HepG2 (cell line): ENCODE results near the gene CCDC34. TPM values are rescaled to one million over a fixed set of nuclear protein-coding genes. Genes with fewer than 3 reads are reported as not detected.

Experiments
- ASH2L ChIP-seq: fragments of 300-600, 200-600 bp; sonication (generic); IDR thresholded peaks from 2 replicates; pipeline ENCODE4 v1.7.0; 2017; ENCODE audit warnings: low read depth, mild to moderate bottlenecking, moderate library complexity, mixed read lengths, low read length; ENCODE audit not compliant: insufficient read length
- ATF7 ChIP-seq, 2 experiments: fragments of 450-650 bp in 1 of 2; sonication (generic) in 1 of 2; formaldehyde crosslinking in 1 of 2; IDR thresholded peaks; 2 replicates each; pipeline versions ENCODE4 v1.4.0 to v1.6.1; 2016 to 2020; ENCODE audit warnings: antibody characterized with exemption in 1 of 2, mild to moderate bottlenecking in 1 of 2, missing genetic modification reagents in 1 of 2
- ELF3 ChIP-seq: IDR thresholded peaks from 2 replicates; pipeline ENCODE4 v1.6.1; 2016; ENCODE audit warnings: missing genetic modification reagents, missing compliant biosample characterization
- KDM6A ChIP-seq: IDR thresholded peaks from 2 replicates; pipeline ENCODE4 v1.6.1; 2016; ENCODE audit warnings: low read depth
- MBD4 ChIP-seq: IDR thresholded peaks from 2 replicates; pipeline ENCODE4 v1.6.1; 2012; ENCODE audit warnings: low read length, inconsistent platforms, borderline replicate concordance
- MEIS2 ChIP-seq: sonication (generic); formaldehyde crosslinking; IDR thresholded peaks from 2 replicates; pipeline ENCODE4 v1.9.0; 2021; ENCODE audit warnings: mild to moderate bottlenecking, missing genetic modification reagents
- MIXL1 ChIP-seq: IDR thresholded peaks from 2 replicates; pipeline ENCODE4 v1.6.1; 2016
- NONO ChIP-seq, 2 experiments: fragments of 450-650 bp in 1 of 2; sonication (generic) in 1 of 2; formaldehyde crosslinking in 1 of 2; IDR thresholded peaks in 1 of 2; conservative IDR thresholded peaks in 1 of 2; 2 replicates each; pipeline versions ENCODE4 v1.6.1 to v1.8.0; 2017 to 2022; ENCODE audit warnings: mild to moderate bottlenecking in 1 of 2, missing genetic modification reagents in 1 of 2, moderate library complexity in 1 of 2
- RAD21 ChIP-seq: fragments of 450-650 bp; formaldehyde crosslinking; IDR thresholded peaks from 2 replicates; pipeline ENCODE4 v1.5.0; 2020; ENCODE audit warnings: mild to moderate bottlenecking
- RBM22 ChIP-seq: fragments of 200-400 bp; formaldehyde crosslinking; optimal IDR thresholded peaks from 2 replicates; pipeline ENCODE3; 2017; ENCODE audit warnings: mild to moderate bottlenecking, low read length, moderate library complexity
- RNF2 ChIP-seq: fragments of 450-650 bp; conservative IDR thresholded peaks from 2 replicates; pipeline ENCODE4 v1.6.1; 2016; ENCODE audit warnings: low read depth
- RXRA ChIP-seq: sonication (generic); formaldehyde crosslinking; IDR thresholded peaks from 2 replicates; pipeline ENCODE4 v1.5.1; 2020; ENCODE audit warnings: missing genetic modification reagents
- TAF1 ChIP-seq: sonication (generic); formaldehyde crosslinking; IDR thresholded peaks from 2 replicates; pipeline ENCODE4 v1.4.0; 2020; ENCODE audit warnings: missing genetic modification reagents
- TMF1 ChIP-seq: sonication (generic); formaldehyde crosslinking; IDR thresholded peaks from 2 replicates; pipeline ENCODE4 v1.8.1; 2022; ENCODE audit warnings: low read depth, missing genetic modification reagents
- ZBTB38 ChIP-seq: sonication (generic); formaldehyde crosslinking; IDR thresholded peaks from 2 replicates; pipeline ENCODE4 v1.5.1; 2020; ENCODE audit warnings: mild to moderate bottlenecking, missing genetic modification reagents
- ZFAT ChIP-seq: sonication (generic); formaldehyde crosslinking; conservative IDR thresholded peaks from 2 replicates; pipeline ENCODE4 v1.8.1; 2023; ENCODE audit warnings: missing genetic modification reagents, inconsistent platforms
- ZNF607 ChIP-seq: sonication (generic); formaldehyde crosslinking; IDR thresholded peaks from 2 replicates; pipeline ENCODE4 v1.5.1; 2020; ENCODE audit warnings: missing genetic modification reagents, mild to moderate bottlenecking, borderline replicate concordance
- ZNF768 ChIP-seq: sonication (generic); formaldehyde crosslinking; IDR thresholded peaks from 2 replicates; pipeline ENCODE4 v1.4.0; 2020; ENCODE audit warnings: missing genetic modification reagents
- ZSCAN21 ChIP-seq: sonication (generic); formaldehyde crosslinking; IDR thresholded peaks from 2 replicates; pipeline ENCODE4 v1.8.0; 2022; ENCODE audit warnings: mild to moderate bottlenecking, missing genetic modification reagents, moderate library complexity, borderline replicate concordance
- polyA plus RNA-seq, 8 experiments: library from polyadenylated mRNA; depleted of rRNA in 3 of 8; stranded (reverse) in 7 of 8; unstranded in 1 of 8; fragments of >200 nt; fragmentation: Illumina TruSeq in 4 of 8; extraction: Trizol in 4 of 8; gene quantifications; 2 replicates each; pipeline versions ENCODE4 v1.2.1 to v1.2.3, GENCODE V29; 2011 to 2016; ENCODE audit warnings: low read depth in 4 of 8, missing spikeins in 1 of 8, mixed read lengths in 1 of 8; ENCODE audit not compliant: insufficient read depth in 1 of 8
- total RNA-seq, 5 experiments: library from RNA; depleted of rRNA; stranded (reverse); fragments of >200 nt; fragmentation: Illumina TruSeq; extraction: Trizol; gene quantifications; 2 replicates each; pipeline ENCODE4 v1.2.3, GENCODE V29; 2016; ENCODE audit warnings: low read depth in 1 of 5
- TF ChIP-seq, protein P1 (sequence below): sonication (generic); formaldehyde crosslinking; IDR thresholded peaks from 2 replicates; pipeline ENCODE4 v1.5.1; 2020; ENCODE audit warnings: mild to moderate bottlenecking, missing genetic modification reagents, moderate library complexity
- TF ChIP-seq, protein P2 (sequence below): sonication (generic); formaldehyde crosslinking; IDR thresholded peaks from 2 replicates; pipeline ENCODE4 v1.5.0; 2020; ENCODE audit warnings: missing genetic modification reagents
- TF ChIP-seq, protein P3 (sequence below): sonication (generic); formaldehyde crosslinking; conservative IDR thresholded peaks from 2 replicates; pipeline ENCODE4 v1.4.0; 2020; ENCODE audit warnings: mild to moderate bottlenecking, missing genetic modification reagents, moderate library complexity

CCDC34 gene
- total and polyA plus RNA-seq, 2 of the 13 experiments (the other 11 are each of a cell fraction or from before 2014, with no cell fraction given), result 7.6 to 34.3 TPM

DNA sequence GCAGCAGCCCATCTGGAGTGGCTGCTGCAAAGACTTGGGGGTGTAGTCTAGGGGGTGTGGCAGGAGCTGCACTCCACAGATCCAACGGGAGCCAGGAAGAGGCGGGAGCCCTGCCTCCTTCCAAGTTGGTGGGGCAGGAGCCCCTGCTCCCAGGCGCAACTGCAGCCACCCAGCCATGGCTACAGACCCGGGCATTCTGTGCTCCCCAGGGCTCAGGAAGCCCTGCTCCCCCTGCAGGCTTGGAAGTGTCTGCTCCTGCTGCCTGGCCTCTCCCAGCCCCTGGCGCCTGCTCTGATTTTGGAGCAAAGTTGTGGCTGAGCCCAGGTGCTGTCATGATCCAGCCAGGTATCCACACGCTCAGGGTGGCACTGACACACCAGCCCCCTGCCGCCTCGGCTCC is 58.5 kb downstream of the CCDC34 start (continued):
- TF ChIP-seq, protein P1, sequence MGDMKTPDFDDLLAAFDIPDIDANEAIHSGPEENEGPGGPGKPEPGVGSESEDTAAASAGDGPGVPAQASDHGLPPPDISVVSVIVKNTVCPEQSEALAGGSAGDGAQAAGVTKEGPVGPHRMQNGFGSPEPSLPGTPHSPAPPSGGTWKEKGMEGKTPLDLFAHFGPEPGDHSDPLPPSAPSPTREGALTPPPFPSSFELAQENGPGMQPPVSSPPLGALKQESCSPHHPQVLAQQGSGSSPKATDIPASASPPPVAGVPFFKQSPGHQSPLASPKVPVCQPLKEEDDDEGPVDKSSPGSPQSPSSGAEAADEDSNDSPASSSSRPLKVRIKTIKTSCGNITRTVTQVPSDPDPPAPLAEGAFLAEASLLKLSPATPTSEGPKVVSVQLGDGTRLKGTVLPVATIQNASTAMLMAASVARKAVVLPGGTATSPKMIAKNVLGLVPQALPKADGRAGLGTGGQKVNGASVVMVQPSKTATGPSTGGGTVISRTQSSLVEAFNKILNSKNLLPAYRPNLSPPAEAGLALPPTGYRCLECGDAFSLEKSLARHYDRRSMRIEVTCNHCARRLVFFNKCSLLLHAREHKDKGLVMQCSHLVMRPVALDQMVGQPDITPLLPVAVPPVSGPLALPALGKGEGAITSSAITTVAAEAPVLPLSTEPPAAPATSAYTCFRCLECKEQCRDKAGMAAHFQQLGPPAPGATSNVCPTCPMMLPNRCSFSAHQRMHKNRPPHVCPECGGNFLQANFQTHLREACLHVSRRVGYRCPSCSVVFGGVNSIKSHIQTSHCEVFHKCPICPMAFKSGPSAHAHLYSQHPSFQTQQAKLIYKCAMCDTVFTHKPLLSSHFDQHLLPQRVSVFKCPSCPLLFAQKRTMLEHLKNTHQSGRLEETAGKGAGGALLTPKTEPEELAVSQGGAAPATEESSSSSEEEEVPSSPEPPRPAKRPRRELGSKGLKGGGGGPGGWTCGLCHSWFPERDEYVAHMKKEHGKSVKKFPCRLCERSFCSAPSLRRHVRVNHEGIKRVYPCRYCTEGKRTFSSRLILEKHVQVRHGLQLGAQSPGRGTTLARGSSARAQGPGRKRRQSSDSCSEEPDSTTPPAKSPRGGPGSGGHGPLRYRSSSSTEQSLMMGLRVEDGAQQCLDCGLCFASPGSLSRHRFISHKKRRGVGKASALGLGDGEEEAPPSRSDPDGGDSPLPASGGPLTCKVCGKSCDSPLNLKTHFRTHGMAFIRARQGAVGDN, result peak; percentile 50
- TF ChIP-seq MEIS2, result no peak
- no peak for TF ChIP-seq RBM22
- no peak for TF ChIP-seq MIXL1
- TF ChIP-seq, protein P2, sequence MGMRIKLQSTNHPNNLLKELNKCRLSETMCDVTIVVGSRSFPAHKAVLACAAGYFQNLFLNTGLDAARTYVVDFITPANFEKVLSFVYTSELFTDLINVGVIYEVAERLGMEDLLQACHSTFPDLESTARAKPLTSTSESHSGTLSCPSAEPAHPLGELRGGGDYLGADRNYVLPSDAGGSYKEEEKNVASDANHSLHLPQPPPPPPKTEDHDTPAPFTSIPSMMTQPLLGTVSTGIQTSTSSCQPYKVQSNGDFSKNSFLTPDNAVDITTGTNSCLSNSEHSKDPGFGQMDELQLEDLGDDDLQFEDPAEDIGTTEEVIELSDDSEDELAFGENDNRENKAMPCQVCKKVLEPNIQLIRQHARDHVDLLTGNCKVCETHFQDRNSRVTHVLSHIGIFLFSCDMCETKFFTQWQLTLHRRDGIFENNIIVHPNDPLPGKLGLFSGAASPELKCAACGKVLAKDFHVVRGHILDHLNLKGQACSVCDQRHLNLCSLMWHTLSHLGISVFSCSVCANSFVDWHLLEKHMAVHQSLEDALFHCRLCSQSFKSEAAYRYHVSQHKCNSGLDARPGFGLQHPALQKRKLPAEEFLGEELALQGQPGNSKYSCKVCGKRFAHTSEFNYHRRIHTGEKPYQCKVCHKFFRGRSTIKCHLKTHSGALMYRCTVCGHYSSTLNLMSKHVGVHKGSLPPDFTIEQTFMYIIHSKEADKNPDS, result no peak
- TF ChIP-seq ZSCAN21 (CRISPR knock-in tag), result no peak
- no peak for TF ChIP-seq ZNF607 (CRISPR knock-in tag)
- peak; percentile 65; the same call in 1 of the 2 replicates for TF ChIP-seq ZBTB38 (CRISPR knock-in tag)
- no peak for TF ChIP-seq NONO (IDR thresholded peaks at IDR 0.05)
- no peak for TF ChIP-seq NONO (CRISPR knock-in tag; conservative IDR thresholded peaks at IDR 0.05)
- TF ChIP-seq ATF7 (IDR thresholded peaks at IDR 0.05), result no peak
- no peak for TF ChIP-seq ATF7 (CRISPR knock-in tag; IDR thresholded peaks at IDR 0.05)
- no peak for TF ChIP-seq ZFAT (CRISPR knock-in tag)
- no peak for TF ChIP-seq RXRA (CRISPR knock-in tag)
- TF ChIP-seq, protein P3, sequence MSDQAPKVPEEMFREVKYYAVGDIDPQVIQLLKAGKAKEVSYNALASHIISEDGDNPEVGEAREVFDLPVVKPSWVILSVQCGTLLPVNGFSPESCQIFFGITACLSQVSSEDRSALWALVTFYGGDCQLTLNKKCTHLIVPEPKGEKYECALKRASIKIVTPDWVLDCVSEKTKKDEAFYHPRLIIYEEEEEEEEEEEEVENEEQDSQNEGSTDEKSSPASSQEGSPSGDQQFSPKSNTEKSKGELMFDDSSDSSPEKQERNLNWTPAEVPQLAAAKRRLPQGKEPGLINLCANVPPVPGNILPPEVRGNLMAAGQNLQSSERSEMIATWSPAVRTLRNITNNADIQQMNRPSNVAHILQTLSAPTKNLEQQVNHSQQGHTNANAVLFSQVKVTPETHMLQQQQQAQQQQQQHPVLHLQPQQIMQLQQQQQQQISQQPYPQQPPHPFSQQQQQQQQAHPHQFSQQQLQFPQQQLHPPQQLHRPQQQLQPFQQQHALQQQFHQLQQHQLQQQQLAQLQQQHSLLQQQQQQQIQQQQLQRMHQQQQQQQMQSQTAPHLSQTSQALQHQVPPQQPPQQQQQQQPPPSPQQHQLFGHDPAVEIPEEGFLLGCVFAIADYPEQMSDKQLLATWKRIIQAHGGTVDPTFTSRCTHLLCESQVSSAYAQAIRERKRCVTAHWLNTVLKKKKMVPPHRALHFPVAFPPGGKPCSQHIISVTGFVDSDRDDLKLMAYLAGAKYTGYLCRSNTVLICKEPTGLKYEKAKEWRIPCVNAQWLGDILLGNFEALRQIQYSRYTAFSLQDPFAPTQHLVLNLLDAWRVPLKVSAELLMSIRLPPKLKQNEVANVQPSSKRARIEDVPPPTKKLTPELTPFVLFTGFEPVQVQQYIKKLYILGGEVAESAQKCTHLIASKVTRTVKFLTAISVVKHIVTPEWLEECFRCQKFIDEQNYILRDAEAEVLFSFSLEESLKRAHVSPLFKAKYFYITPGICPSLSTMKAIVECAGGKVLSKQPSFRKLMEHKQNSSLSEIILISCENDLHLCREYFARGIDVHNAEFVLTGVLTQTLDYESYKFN (CRISPR knock-in tag), result no peak
- no peak for TF ChIP-seq ASH2L
- TF ChIP-seq MBD4, result no peak
- TF ChIP-seq TMF1 (CRISPR knock-in tag), result no peak
- no peak for TF ChIP-seq RNF2
- no peak for TF ChIP-seq TAF1 (CRISPR knock-in tag)
- TF ChIP-seq ZNF768 (CRISPR knock-in tag), result peak; percentile 44; the same call in 1 of the 2 replicates
- TF ChIP-seq ELF3, result no peak
- TF ChIP-seq KDM6A (CRISPR knock-in tag), result no peak
- TF ChIP-seq RAD21 (CRISPR knock-in tag), result 0 out of 2 replicates have a peak, but pooled peaks have one; percentile 27
